GM10248 (cell line): ENCODE results near the gene TMEM17.

Experiments used
- CTCF ChIA-PET: fragments of 300-600 bp; sonication (Branson Sonifier 250); formaldehyde crosslinking; extraction: SDS; loops from one replicate; lab custom pipeline; 2021; ENCODE audit warnings: antibody characterized with exemption; lab: Yijun Ruan, JAX
- POLR2A ChIA-PET: fragments of 350-650 bp; sonication (Branson Sonifier 250); formaldehyde crosslinking; extraction: SDS; loops from one replicate; lab custom pipeline; 2020; ENCODE audit warnings: antibody characterized with exemption; lab: Yijun Ruan, JAX
- DNase-seq: peaks from one replicate; pipeline ENCODE4 v3.0.0; 2012; ENCODE audit errors: extremely low spot score
- TF ChIP-seq, protein P1 (sequence below): IDR thresholded peaks from 2 replicates; pipeline ENCODE4 v1.5.1; 2012; ENCODE audit warnings: mild to moderate bottlenecking, low read depth; ENCODE audit errors: extremely low read depth, missing control alignments, control extremely low read depth

Gene TMEM17

GRCh38 chr2:62450716-62451191 is 55.2 kb downstream of the TMEM17 start:
- TF ChIP-seq, protein P1, sequence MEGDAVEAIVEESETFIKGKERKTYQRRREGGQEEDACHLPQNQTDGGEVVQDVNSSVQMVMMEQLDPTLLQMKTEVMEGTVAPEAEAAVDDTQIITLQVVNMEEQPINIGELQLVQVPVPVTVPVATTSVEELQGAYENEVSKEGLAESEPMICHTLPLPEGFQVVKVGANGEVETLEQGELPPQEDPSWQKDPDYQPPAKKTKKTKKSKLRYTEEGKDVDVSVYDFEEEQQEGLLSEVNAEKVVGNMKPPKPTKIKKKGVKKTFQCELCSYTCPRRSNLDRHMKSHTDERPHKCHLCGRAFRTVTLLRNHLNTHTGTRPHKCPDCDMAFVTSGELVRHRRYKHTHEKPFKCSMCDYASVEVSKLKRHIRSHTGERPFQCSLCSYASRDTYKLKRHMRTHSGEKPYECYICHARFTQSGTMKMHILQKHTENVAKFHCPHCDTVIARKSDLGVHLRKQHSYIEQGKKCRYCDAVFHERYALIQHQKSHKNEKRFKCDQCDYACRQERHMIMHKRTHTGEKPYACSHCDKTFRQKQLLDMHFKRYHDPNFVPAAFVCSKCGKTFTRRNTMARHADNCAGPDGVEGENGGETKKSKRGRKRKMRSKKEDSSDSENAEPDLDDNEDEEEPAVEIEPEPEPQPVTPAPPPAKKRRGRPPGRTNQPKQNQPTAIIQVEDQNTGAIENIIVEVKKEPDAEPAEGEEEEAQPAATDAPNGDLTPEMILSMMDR: no peak
- ChIA-PET POLR2A (no interaction called here), CTCF (interaction anchor here (1.6 kb wide), 1 partner anchor 8 kb away, joined by 4 read pairs; no protein-coding TSS in a partner anchor)
- DNase-seq: no peak
